HG03460 (cell line): ENCODE results near the gene LUC7L.
"Not testable (repeated sequence)": the region's sequence is repeated elsewhere in the genome, so short reads cannot be mapped to it uniquely, and the experiment has no call there.

Source experiments
- ATAC-seq: cut with Tn5 transposase; IDR thresholded peaks from one replicate; pipeline ENCODE4 v1.9.1; 2021; ENCODE audit not compliant: unreplicated experiment

Gene LUC7L

GRCh38 chr16:230949-231348 is 1.7 kb upstream of the LUC7L start:
- ATAC-seq, result no peak

DNA sequence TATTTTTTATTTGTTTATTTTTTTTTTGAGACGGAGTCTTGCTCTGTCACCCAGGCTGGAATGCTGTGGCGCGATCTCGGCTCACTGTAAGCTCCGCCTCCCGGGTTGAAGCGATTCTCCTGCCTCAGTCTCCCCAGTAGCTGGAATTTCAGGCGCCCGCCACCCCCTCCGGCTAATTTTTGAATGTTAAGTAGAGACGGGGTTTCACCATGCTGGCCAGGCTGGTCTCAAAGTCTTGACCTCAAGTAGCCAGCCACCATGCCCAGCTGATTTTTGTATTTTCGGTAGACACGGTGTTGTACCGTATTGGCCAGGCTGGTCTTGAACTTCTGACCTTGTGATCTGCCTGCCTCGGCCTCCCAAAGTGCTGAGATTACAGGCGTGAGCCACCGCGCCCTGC is 1.1 kb upstream of the LUC7L start:
- not testable (repeated sequence) for ATAC-seq

- ATAC-seq, result no peak
Measured at GRCh38 chr16:229731-230281, 557 bp upstream of the LUC7L start.

DNA sequence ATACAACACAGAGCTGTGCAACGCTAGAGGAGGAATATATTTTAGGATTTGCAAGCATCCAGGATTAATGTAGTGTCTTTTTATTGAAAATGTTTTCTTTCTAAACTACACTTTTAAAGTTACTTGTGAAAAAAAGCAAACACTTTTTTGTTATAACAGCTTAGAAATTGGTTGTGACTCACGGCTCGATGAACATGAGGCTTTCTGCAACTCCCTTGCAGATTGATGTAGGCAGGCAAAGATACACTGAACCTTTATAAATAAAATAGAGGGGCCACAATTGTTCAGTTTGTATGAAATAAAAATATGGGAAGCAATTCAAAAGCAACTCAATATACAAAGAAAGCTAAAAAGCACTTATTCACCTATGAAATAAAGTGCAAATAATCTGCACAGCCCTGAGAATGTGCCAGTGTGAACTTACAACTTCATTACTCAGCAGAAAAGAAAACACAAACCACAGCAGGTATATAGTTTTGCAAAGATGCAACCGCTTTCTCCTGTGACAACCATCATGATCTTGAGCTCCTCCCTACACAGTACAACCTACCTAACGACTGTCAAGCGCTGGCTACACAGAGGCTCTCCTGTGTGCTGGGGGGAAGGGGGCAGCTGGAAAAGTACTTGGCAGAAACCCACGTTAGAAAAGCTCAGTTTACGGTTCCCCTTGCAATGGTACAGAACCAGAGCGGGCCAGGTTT is 948 bp downstream of the LUC7L start:
- no peak for ATAC-seq

- ATAC-seq, result no peak
Measured at GRCh38 chr16:220021-220420, 9.2 kb downstream of the LUC7L start.

- no peak for ATAC-seq
Measured at GRCh38 chr16:212999-213398, 16.2 kb downstream of the LUC7L start.

- not testable (repeated sequence) for ATAC-seq
Measured at GRCh38 chr16:211631-212180, 17.5 kb downstream of the LUC7L start.

- not testable (repeated sequence) for ATAC-seq
Measured at GRCh38 chr16:209359-209758, 19.9 kb downstream of the LUC7L start.

DNA sequence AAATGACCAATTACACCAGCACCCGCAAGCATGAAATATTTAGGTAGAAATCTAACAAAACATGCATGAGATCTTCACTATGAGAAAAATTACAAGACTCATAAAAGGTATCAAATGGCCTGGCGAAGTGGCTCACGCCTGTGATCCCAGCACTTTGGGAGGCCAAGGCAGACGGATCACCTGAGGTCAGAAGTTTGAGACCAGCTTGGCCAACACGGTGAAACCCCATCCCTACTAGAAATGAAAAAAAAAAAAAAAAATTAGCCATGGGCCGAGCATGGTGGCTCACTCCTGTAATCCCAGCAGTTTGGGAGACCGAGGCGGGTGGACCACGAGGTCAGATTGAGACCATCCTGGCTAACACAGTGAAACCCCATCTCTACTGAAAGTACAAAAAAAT is 25.2 kb downstream of the LUC7L start:
- not testable (repeated sequence) for ATAC-seq

DNA sequence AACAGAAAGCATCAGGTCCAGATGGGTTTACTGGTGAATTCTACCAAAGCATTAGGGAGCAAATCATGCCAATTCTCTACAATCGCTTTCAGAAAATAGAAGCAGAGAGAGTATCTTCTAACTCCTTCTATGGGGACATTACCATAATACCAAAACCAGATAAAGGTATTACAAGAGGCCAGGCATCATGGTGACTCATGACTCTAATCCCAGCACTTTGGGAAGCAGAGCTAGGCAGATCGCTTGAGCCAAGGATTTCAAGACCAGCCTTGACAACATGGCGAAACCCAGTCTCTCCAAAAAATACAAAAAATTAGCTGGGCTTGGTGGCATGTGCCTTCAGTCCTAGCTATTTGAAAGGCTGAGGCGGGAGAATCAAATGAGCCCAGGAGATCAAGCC is 26.0 kb downstream of the LUC7L start:
- no peak for ATAC-seq

DNA sequence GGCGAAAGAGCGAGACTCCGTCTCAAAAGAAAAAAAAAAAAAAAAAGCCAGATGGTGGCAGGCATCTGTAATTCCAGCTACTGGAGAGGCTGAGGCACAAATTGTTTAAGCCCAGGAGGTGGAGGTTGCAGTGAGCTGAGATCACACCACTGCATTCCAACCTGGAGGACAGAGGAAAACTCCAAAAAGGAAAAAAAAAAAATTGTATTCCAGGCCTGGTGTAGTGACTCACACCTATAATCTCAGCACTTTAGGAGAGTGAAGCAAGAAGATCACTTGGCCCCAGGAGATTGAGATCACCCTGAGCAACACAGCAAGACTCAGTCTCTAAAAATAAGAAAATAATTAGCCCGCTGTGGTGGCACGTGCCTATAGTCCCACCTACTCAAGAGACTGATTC is 28.9 kb downstream of the LUC7L start:
- ATAC-seq, result no peak

- ATAC-seq, result no peak
Measured at GRCh38 chr16:194516-194915, 34.7 kb downstream of the LUC7L start.

DNA sequence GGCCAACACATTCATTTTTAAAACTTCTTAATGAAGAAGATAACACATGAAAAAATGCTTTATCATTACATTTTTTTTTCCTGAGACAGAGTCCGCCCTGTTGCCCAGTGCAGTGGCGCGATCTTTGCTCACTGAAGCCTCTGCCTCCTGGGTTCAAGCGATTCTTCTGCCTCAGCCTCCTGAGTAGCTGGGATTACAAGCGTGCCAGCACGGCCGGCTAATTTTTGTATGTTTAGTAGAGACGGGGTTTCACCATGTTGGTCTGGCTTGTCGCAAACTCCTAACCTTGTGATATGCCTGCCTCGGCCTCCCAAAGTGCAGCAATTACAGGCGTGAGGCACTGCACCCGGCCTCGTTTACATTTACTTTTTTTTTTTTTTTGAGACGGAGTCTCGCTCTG is 35.8 kb downstream of the LUC7L start:
- ATAC-seq, result no peak

GRCh38 chr16:192686-193085 is 36.6 kb downstream of the LUC7L start:
- no peak for ATAC-seq

DNA sequence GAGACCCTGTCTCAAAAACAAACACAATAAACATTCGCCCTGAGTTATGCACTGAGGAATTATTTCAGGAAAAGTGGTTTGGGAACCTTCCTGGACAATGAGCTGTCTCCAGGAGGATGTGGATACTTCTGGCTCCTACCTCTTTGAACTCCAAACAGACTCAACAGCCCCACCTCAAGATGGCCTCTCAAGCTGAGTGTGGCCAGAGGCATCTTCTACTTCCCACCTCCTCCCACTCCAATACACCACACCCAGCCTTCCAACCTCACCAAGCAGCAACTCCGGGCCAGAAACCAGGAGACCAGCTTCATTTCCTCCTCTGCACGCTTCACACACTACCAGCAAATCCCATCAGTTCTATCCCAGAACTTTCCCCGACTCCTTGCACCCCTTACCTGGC is 37.4 kb downstream of the LUC7L start:
- no peak for ATAC-seq

DNA sequence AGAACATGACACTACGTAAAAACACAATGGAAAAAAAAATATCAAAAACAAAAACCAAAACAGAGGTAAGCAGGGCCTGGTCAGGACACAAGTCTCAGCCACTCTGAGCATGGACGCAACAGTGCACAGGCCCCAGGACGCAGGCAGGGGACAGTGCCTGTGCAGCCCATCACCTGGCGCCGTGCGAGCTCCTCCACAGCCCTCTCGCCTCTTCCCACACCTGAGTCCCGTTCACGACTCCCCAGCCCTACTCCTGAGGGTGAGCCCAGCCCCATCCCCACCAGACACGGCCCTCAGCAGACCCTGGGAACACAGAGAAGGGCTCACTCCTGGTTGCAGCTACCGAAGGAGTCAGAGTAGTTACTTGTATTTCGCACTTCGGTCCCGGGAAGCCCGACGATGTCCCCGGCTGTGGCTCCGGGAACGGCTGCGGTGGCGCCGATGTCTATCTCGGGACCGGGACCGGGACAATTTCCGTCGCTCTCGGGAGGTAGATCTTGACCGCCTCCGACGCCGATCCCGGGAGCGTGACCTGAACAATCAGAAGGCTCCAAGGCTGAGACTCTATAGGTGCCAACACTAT is 39.6 kb downstream of the LUC7L start:
- ATAC-seq, result no peak

DNA sequence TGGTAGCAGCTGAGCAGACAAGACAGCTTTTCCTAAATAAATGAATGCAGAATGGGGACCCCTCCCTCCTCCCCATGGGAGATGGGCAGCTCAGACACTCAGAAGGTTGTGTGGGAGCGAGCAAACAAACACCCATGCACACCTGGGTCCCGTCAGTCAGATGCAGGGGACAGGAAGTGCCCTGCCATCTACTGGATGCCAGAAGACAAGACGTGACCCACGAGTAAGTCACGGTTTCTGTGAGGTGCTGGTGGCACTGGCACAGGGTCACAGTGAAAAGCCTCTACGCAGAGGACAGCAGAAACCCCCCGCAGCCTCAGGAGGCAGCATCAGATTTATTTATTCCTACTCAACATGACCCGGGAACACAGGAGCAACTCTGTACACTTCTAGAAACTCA is 40.6 kb downstream of the LUC7L start:
- ATAC-seq, result no peak

GRCh38 chr16:187330-187729 is 41.9 kb downstream of the LUC7L start:
- ATAC-seq, result no peak

DNA sequence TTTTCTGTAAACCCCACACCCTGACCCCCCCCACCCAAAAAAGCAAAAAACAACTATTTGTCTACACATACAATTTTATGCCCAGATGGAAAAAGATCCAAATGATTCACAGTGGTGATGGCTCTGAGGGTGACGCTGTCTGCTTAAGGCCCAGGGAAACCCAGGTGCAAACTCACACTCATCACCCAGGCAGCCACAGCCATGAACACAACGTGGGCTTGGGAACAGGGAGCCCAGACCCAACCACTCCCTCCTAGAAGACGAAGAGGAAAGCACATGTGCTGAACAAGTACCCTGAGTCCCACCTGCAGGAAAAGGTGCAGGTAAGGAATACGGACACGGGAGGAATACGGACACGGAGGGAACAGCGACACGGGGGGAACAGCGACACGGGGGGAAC is 43.6 kb downstream of the LUC7L start:
- ATAC-seq, result no peak

DNA sequence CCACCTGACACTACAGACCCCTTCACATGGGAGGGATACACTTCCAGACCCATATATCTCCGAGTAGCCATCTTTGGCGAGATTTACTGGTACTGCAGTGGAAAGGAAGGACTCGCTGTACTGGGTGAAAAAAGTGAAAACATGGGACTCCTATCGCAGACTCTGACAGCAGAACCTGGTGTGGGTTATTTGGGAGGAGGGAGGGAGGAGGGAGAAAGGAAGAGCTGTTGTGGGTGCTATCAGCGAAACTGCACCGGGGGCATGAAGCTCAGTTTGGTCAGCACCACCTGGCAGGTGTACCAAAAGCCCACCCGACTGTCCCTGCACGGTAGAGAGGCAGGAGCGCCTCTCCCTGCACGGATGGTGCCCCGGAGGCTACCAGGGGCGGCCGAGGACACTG is 44.0 kb downstream of the LUC7L start:
- ATAC-seq, result no peak

DNA sequence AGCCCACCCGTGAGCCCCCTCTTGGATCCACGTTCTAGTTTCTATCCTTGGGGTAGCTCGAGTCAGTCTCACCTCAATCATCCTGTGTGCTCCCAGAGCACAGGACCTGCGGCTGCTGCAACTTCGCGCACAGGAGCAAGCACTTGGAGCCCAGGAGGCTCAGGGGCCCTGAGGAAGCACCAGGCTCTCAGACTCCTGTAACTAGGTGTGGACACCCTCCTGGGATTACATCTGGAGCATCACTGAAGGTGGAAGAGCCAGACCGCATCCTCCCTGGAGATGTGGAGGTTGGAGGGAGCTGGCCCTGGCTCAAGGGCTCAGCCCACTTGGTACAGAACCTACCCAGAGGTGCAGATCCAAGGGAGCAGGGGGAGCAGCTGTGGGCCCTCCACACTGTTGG is 46.2 kb downstream of the LUC7L start:
- ATAC-seq, result no peak

GRCh38 chr16:181565-182021 is 47.7 kb downstream of the LUC7L start:
- ATAC-seq, result no peak
